ENCODE data around the gene ICA1L. TPM values are rescaled to one million over a fixed set of nuclear protein-coding genes. Genes with fewer than 3 reads are reported as not detected.

The ICA1L gene
- total RNA-seq, 1 experiment from 2014 or later, result 5.8 TPM

DNA sequence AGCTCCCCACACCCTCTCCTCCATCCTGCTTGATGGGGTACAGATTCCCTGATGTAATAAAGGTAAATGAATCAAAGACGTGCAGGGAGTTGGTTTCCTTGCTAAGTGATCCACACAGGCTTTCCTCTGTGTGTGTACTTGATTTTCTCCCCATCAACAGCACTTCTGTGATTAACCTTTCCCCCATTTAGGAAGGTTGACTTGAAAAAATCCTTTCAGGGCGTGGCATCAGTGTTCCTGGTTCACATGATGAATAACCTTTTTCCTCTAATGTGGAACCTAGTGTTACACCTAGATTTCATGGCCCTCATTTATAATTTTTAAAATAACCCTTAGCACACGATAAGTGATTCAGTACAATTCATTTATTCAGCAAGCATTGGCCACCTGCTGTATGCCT is 115.0 kb downstream of the ICA1L start:
- DNase-seq, result no peak
- Histone ChIP-seq H3K27ac (no peak overlapping the region), H3K27me3 (no peaks in the 10 kb centered on the region), H3K36me3 (no peaks in the 10 kb centered on the region), H3K4me1 (no peaks in the 10 kb centered on the region), H3K4me3 (no peak overlapping the region), H3K9me3 (replicated peaks) (no peaks in the 10 kb centered on the region)

DNA sequence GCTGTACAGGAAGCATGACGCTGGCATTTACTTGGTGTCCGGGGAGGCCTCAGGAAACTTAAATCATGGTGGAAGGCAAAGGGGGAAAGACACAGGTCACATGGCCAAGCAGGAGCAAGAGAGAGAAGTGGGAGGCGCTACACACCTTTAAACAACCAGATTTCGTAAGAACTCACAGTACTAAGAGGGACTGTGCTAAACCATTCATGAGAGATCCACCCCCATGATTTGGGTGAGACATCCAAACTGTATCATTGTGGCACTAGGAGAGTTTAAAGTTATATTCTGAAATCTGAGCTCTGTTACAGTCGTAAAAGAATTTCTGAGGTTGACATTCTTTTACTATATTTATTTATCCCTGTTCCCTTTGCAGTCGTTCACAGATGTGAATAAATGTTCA is 116.6 kb downstream of the ICA1L start:
- DNase-seq, result no peak
- Histone ChIP-seq H3K27me3 (no peaks in the 10 kb centered on the region), H3K36me3 (no peaks in the 10 kb centered on the region), H3K27ac (no peak overlapping the region), H3K4me1 (no peaks in the 10 kb centered on the region), H3K9me3 (replicated peaks) (no peaks in the 10 kb centered on the region), H3K4me3 (no peak overlapping the region)

DNA sequence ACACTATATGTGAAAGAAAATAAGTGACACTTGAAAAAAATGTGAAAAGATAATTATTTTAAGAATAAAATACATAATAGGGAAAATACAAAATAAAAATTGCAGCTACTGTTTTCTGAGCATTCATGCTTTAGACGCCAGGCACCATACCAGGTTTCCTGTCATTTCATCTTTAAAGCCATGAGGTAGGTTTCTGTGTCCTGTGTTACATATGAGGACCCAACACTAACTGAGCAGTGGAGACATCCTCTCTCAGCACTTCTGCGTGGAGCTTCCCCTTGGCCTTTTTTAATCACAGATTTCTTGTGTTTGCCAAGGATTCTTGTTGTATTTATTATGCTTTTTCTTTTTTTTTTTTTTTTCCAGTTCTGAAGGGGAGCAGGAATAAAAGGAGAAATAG is 119.5 kb downstream of the ICA1L start:
- Histone ChIP-seq H3K27me3 (no peaks in the 10 kb centered on the region), H3K27ac (no peak overlapping the region), H3K4me1 (no peaks in the 10 kb centered on the region), H3K4me3 (no peak overlapping the region), H3K36me3 (no peaks in the 10 kb centered on the region), H3K9me3 (replicated peaks) (no peaks in the 10 kb centered on the region)
- no peak for DNase-seq

DNA sequence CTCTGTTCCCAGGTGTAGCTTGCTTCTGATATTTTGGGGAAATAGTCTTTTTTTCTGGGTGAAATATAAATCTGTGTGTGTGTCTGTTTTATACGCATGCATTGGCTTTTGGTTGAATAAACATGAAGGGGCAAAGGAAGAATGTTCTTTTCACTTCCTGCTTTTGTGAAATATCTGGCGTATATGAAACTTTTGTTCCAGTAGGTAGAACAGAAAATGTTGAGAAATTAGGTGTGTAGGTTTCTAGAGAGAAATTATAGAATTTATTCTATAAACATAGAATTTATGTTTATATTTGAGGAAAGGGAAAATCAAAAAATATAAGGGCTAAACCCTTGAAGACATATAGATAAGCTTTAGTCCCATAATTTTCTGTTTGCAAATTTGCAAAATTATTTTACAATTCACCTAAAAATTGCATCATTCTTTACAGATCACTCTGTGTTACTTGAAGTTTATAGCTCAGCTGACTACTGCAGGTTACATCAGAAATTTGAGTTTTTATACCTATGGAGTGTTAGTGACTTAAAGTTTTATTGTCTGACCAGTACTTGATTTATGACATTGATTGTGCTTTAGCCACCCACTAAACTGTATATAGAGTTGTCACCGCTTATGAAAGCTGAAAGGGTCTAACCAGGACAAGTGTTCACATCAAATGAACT is 120.7 kb downstream of the ICA1L start:
- H3K36me3 ChIP-seq, result no peaks in the 10 kb centered on the region
- H3K27ac ChIP-seq, result no peak overlapping the region
- H3K4me3 ChIP-seq, result no peak overlapping the region
- no peaks in the 10 kb centered on the region for H3K4me1 ChIP-seq
- no peaks in the 10 kb centered on the region for H3K9me3 ChIP-seq (replicated peaks)
- no peak for DNase-seq
- no peaks in the 10 kb centered on the region for H3K27me3 ChIP-seq

DNA sequence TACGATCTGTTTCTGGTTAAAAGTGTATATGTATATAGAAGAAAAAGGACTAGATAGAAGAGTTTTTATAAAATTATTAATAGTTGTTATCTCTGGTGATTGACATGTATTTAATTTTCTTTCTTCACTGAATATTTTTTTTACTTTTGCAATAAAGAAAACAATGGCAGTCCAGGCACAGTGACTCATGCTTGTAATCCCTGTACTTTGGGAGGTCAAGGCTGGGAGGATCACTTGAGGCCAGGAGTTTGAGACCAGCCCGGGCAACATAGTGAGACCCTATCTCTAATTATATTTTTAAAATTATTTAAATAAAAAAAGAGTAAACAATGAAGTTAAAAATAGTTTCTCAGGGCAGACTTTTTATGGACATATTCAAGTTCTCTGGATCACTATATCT is 122.1 kb downstream of the ICA1L start:
- no peaks in the 10 kb centered on the region for H3K27me3 ChIP-seq
- H3K4me1 ChIP-seq, result no peaks in the 10 kb centered on the region
- DNase-seq, result no peak
- no peaks in the 10 kb centered on the region for H3K9me3 ChIP-seq (replicated peaks)
- no peak overlapping the region for H3K4me3 ChIP-seq
- no peak overlapping the region for H3K27ac ChIP-seq
- H3K36me3 ChIP-seq, result no peaks in the 10 kb centered on the region

DNA sequence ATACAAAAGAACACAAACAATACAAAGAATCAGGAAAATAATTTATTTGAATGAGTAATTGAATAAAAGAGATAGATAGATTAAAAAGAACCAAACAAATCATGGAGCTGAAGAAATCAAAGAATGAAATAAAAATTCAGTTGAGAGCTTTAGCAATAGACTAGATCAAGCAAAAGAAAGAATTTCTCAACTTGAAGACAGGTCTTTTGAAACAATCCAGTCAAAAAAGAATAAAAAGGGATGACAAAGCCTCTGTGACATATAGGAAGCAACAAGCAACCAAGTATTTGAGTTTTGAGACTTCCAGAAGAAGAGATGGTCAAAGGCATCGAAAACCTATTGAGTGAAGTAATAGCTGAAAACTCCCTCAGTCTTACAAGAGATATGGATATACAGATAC is 128.0 kb downstream of the ICA1L start:
- no peaks in the 10 kb centered on the region for H3K36me3 ChIP-seq
- H3K4me1 ChIP-seq, result no peaks in the 10 kb centered on the region
- no peaks in the 10 kb centered on the region for H3K27me3 ChIP-seq
- H3K4me3 ChIP-seq, result no peak overlapping the region
- peaks cover 6% of the 10 kb centered on the region; the same call in 1 of the 2 replicates for H3K9me3 ChIP-seq (replicated peaks)
- H3K27ac ChIP-seq, result no peak overlapping the region
- DNase-seq, result no peak

DNA sequence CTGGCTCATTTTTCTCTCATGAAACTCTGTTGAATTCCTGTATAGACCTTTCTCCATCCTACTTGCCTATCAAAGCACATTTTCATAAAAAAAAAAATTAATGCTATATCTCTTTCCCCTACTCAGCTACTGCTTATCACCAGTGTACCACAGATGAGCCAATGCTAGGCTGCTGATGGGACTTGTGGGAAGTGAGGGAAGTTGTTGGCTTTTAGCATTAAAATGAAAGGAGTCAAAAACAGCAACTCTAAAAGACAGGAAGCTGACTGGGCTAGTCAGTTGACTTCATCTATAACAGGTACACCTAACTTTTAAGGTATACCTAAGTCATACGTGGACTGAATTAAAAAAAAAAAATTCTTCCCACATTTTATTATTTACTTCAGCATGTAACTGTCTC is 134.7 kb downstream of the ICA1L start:
- H3K27me3 ChIP-seq, result no peaks in the 10 kb centered on the region
- H3K9me3 ChIP-seq (replicated peaks), result no peaks in the 10 kb centered on the region
- DNase-seq, result no peak
- H3K36me3 ChIP-seq, result no peaks in the 10 kb centered on the region
- H3K4me3 ChIP-seq, result no peak overlapping the region
- H3K4me1 ChIP-seq, result no peaks in the 10 kb centered on the region
- no peak overlapping the region for H3K27ac ChIP-seq

DNA sequence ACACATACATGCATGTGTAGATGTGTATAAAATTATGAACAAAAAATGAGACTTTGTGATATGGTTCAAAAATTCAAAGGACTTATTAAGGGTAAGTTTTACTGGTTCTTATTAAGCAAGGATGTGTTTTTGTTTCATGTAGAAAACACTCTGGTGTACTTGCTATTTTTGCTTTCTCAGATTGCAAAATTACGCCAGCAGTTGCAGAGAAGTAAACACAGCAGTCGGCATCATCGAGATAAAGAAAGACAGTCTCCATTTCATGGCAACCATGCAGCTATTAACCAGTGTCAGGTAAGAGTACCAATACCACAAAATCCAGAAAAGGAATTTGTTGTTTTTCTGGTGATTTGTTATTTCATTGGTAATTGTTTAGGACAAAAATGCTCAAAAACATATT is 145.5 kb downstream of the ICA1L start:
- no peak for DNase-seq
- no peaks in the 10 kb centered on the region for H3K36me3 ChIP-seq
- no peak overlapping the region for H3K27ac ChIP-seq
- H3K27me3 ChIP-seq, result no peaks in the 10 kb centered on the region
- H3K4me3 ChIP-seq, result no peak overlapping the region
- no peaks in the 10 kb centered on the region for H3K4me1 ChIP-seq
- H3K9me3 ChIP-seq (replicated peaks), result no peaks in the 10 kb centered on the region

DNA sequence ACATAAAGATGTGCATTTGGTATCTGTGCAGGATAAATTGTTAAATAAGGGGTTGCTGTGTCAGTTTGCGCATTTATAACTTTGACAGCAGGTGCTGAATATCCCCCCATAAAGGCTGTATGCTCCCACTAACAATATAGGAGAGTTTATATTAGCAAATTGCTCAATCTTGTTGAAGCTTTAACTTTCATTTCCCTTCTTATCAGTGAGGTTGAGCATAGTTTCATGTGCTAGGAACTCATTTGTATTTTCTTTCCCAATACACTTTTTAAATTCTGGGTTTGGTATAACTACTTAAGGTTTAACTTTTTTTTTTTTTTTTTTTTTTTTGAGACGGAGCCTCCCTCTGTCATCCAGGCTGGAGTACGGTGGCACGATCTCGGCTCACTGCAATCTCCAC is 147.8 kb downstream of the ICA1L start:
- no peaks in the 10 kb centered on the region for H3K36me3 ChIP-seq
- no peaks in the 10 kb centered on the region for H3K9me3 ChIP-seq (replicated peaks)
- no peak for DNase-seq
- H3K27me3 ChIP-seq, result no peaks in the 10 kb centered on the region
- no peak overlapping the region for H3K27ac ChIP-seq
- H3K4me1 ChIP-seq, result peaks cover 2% of the 10 kb centered on the region; the same call in 1 of the 2 replicates
- no peak overlapping the region for H3K4me3 ChIP-seq

Other genes with a start within 250 kb of the ICA1L start
- 4.6 and 5.8 TPM in 2 replicates for gene FAM117B, start 236.8 kb downstream of the ICA1L start, total RNA-seq (2014; rRNA removed; shearing (Covaris generic))
- 92.4 and 94.0 TPM in 2 replicates for gene WDR12, start 39.9 kb upstream of the ICA1L start, total RNA-seq (2014; rRNA removed; shearing (Covaris generic))
- 5.3 and 5.8 TPM in 2 replicates for gene CARF, start 40.5 kb upstream of the ICA1L start, total RNA-seq (2014; rRNA removed; shearing (Covaris generic))
- 8.9 and 11.6 TPM in 2 replicates for gene NBEAL1, start 143.1 kb upstream of the ICA1L start, total RNA-seq (2014; rRNA removed; shearing (Covaris generic))

Data from SJCRH30 (cell line).